OCI-LY1 (cell line): ENCODE measurements around the gene SH3BP4.

Experiments
- H2AFZ ChIP-seq: fragments of 200-600 bp; sonication (generic), shearing (Covaris generic); 2 replicates; pipeline ENCODE4 v1.6.0; 2014; ENCODE audit warnings: antibody characterized with exemption, mild to moderate bottlenecking, low read length
- H3F3A ChIP-seq: fragments of 200-600 bp; sonication (generic), shearing (Covaris generic); 2 replicates; pipeline ENCODE4 v1.6.0; 2014; ENCODE audit warnings: mild to moderate bottlenecking, antibody characterized with exemption, low read length, moderate library complexity; ENCODE audit not compliant: insufficient read depth
- H3K27ac ChIP-seq: fragments of 200-600 bp; sonication (generic); 2 replicates; pipeline ENCODE4 v1.5.1; 2014; ENCODE audit warnings: low read length, mixed run types, mild to moderate bottlenecking, low read depth; ENCODE audit not compliant: poor library complexity, severe bottlenecking
- H3K27me3 ChIP-seq: fragments of 200-600 bp; sonication (generic); 2 replicates; pipeline ENCODE4 v1.6.0; 2014; ENCODE audit warnings: antibody characterized with exemption, mild to moderate bottlenecking, low read length, moderate library complexity; ENCODE audit not compliant: insufficient read depth
- H3K36me3 ChIP-seq: fragments of 200-600 bp; sonication (generic); 2 replicates; pipeline ENCODE4 v1.6.1; 2014; ENCODE audit warnings: mild to moderate bottlenecking, antibody characterized with exemption, low read length, moderate library complexity, mixed read lengths; ENCODE audit not compliant: insufficient read depth
- H3K4me1 ChIP-seq: fragments of 200-600 bp; sonication (generic); 2 replicates; pipeline ENCODE4 v1.5.1; 2014; ENCODE audit warnings: mild to moderate bottlenecking, low read length, moderate library complexity; ENCODE audit not compliant: insufficient read depth, severe bottlenecking
- H3K4me2 ChIP-seq: fragments of 200-600 bp; sonication (generic), shearing (Covaris generic); 2 replicates; pipeline ENCODE4 v1.6.1; 2014; ENCODE audit warnings: low read length
- H3K4me3 ChIP-seq: fragments of 200-600 bp; sonication (generic); 2 replicates; pipeline ENCODE4 v1.5.1; 2014; ENCODE audit warnings: low read length, low read depth, mild to moderate bottlenecking, mixed read lengths; ENCODE audit not compliant: poor library complexity, severe bottlenecking
- H3K79me2 ChIP-seq: fragments of 200-600 bp; shearing (Covaris generic); 2 replicates; pipeline ENCODE4 v1.6.1; 2016; ENCODE audit warnings: mixed run types, low read length, mixed read lengths; ENCODE audit not compliant: insufficient read depth
- H3K9ac ChIP-seq: fragments of 200-600 bp; sonication (generic), shearing (Covaris generic); 2 replicates; pipeline ENCODE4 v1.6.1; 2014; ENCODE audit warnings: mild to moderate bottlenecking, low read length, mixed read lengths
- H3K9me2 ChIP-seq: fragments of 200-600 bp; sonication (generic), shearing (Covaris generic); 2 replicates; pipeline ENCODE4 v1.6.1; 2014; ENCODE audit warnings: low read depth, mild to moderate bottlenecking, low read length, mixed read lengths
- H3K9me3 ChIP-seq: fragments of 200-600 bp; shearing (Covaris generic); 2 replicates; pipeline ENCODE4 v1.6.1; 2014; ENCODE audit warnings: low read length, mixed read lengths
- H4K20me1 ChIP-seq: fragments of 200-600 bp; sonication (generic), shearing (Covaris generic); 2 replicates; pipeline ENCODE4 v1.6.0; 2016; ENCODE audit warnings: mild to moderate bottlenecking, low read length; ENCODE audit not compliant: insufficient read depth
- CTCF ChIP-seq: fragments of 200-600 bp; sonication (generic), shearing (Covaris generic); IDR thresholded peaks from 2 replicates; pipeline ENCODE4 v1.5.1; 2017; ENCODE audit warnings: mild to moderate bottlenecking, antibody characterized with exemption, low read length, moderate library complexity, mixed read lengths
- EZH2 ChIP-seq: fragments of 200-600 bp; sonication (generic), shearing (Covaris generic); IDR thresholded peaks from 2 replicates; pipeline ENCODE4 v1.8.0; 2017; ENCODE audit warnings: borderline replicate concordance, mixed run types, mild to moderate bottlenecking, antibody characterized with exemption, low read length, moderate library complexity, mixed read lengths

Gene SH3BP4

GRCh38 chr2:235042576-235043515 lies 91.0 kb downstream of the SH3BP4 start:
- TF ChIP-seq EZH2 (no peak), CTCF (no peak)
- no peaks in the 10 kb centered on the region for H3K36me3 ChIP-seq
- H3F3A ChIP-seq, result no peaks in the 10 kb centered on the region
- H2AFZ ChIP-seq, result no peak overlapping the region
- H3K27ac ChIP-seq, result no peak overlapping the region
- no peaks in the 10 kb centered on the region for H4K20me1 ChIP-seq
- no peaks in the 10 kb centered on the region for H3K27me3 ChIP-seq
- no peaks in the 10 kb centered on the region for H3K4me1 ChIP-seq
- H3K4me3 ChIP-seq, result no peak overlapping the region
- no peaks in the 10 kb centered on the region for H3K79me2 ChIP-seq
- H3K9ac ChIP-seq, result no peak overlapping the region
- no peaks in the 10 kb centered on the region for H3K9me3 ChIP-seq
- no peaks in the 10 kb centered on the region for H3K9me2 ChIP-seq
- H3K4me2 ChIP-seq, result no peak overlapping the region

GRCh38 chr2:235043762-235044500 lies 92.1 kb downstream of the SH3BP4 start:
- TF ChIP-seq CTCF, result no peak
- TF ChIP-seq EZH2, result no peak
- Histone ChIP-seq H3K4me1 (no peaks in the 10 kb centered on the region), H3K27ac (no peak overlapping the region), H3K9ac (no peak overlapping the region), H3K79me2 (no peaks in the 10 kb centered on the region), H3K36me3 (no peaks in the 10 kb centered on the region), H3F3A (no peaks in the 10 kb centered on the region), H4K20me1 (no peaks in the 10 kb centered on the region), H3K9me2 (no peaks in the 10 kb centered on the region), H2AFZ (no peak overlapping the region), H3K4me2 (no peak overlapping the region), H3K9me3 (no peaks in the 10 kb centered on the region), H3K4me3 (no peak overlapping the region), H3K27me3 (no peaks in the 10 kb centered on the region)

- Histone ChIP-seq H3K9me2 (no peaks in the 10 kb centered on the region), H3K4me2 (no peak overlapping the region), H2AFZ (no peak overlapping the region), H3K9ac (no peak overlapping the region), H4K20me1 (no peaks in the 10 kb centered on the region), H3K4me3 (no peak overlapping the region), H3K27me3 (no peaks in the 10 kb centered on the region), H3K4me1 (no peaks in the 10 kb centered on the region), H3K79me2 (no peaks in the 10 kb centered on the region), H3K27ac (no peak overlapping the region), H3K36me3 (no peaks in the 10 kb centered on the region), H3K9me3 (no peaks in the 10 kb centered on the region), H3F3A (no peaks in the 10 kb centered on the region)
- TF ChIP-seq EZH2 (no peak), CTCF (no peak)
Observed at GRCh38 chr2:235044501-235045271, 92.9 kb downstream of the SH3BP4 start.
